IPS DF 19.7 (cell line): ENCODE results near the gene TNNT3.

Source experiments
- DNase-seq: peaks from one replicate; pipeline ENCODE4 v3.0.0-alpha.2; 2013; ENCODE audit warnings: low read depth, low spot score

Gene TNNT3

DNA sequence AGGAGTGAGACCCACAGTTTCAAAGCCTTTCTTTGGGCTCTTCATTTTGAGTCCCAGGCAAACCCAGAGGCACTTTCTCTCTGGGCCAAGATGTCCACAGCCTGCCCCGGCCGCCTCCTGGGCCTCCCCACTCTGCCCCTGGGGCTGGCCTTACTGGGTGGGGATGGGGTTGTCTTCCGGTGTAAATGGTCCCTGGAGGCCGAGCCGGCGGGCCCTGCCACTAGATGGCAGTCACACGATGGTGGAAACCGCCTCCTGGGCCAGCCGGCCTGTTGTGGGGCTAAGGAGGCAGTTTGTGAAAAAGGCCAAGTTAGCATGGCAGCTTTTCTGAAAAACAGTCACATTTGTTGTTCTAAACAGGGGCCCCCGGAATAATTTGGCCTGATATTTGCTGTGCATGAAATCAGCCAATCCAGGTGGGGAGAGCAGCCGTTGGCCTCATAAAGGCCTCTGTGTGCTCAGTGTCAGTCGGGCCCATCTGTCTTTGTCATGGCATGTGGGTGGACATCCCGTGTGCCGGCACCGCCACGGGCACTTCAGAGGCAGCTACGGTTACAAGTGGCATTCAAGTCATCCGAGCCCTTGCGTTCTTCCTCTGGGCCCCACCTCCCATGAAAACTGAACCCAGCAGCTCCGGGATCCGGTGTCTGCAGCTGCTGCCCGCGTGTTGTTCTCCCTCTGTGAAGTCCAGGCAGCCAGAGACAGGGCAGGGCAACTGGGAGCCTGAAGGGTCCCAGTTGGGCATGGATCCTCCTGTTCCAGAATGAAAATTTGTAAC is 34.2 kb downstream of the TNNT3 start:
- no peak for DNase-seq

DNA sequence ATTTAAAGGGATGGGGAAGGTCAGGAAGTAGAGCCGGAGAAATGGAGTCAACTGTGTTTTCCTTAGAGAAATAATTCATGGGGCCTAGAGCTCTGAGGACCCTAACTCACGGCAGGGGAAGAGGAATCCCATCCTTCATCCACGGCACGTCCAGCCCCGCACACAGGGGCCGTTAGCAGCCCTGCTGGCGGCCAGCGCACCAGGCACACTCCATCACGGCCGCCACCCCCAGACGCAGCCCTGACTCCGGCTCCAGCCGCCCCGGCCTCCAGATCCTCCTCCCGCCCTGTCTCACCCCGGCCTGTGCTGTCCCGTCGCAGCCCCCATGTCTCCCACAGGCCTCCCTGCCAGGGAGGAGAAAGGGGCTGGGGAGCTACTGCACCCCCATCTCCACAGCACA is 38.9 kb downstream of the TNNT3 start:
- no peak for DNase-seq

DNA sequence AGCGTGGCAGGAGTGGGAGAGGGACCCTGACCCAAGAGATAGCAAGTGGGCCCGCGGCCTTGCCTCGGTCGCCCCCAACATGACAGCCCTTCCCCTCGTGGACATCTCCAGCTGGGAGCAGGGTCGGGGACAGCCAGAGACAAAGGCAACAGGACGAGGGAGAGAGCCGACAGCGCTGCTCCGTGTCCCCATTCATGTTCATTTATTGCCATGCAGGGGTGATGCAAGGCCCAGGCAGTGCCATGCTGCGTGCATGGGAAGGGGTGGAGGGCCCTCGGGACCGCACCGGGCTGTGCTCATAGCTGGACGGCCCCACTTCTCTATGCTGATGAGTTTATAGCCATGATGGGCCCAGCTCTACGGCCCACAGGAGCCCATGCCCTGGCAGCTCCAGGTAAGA is 40.3 kb downstream of the TNNT3 start:
- DNase-seq, result no peak

DNA sequence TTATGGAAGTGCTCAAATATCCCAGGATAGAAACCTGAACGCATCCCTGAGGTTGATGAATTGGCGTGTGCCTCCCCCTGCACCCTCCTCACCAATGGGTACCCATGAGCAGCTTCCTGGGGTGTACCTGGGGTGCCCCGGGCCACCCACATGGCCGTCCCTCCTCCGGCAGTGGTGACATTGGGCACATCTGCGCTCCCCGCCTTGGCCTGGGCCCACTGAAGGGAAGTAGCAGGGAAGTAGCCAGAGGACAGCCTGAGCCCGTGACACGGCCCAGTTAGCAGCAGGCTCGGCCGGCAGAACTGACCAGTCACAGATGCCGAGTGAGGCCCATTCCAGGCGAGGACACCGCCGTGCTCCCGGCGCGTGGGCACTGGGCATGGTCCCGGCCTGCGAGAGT is 44.4 kb downstream of the TNNT3 start:
- no peak for DNase-seq

DNA sequence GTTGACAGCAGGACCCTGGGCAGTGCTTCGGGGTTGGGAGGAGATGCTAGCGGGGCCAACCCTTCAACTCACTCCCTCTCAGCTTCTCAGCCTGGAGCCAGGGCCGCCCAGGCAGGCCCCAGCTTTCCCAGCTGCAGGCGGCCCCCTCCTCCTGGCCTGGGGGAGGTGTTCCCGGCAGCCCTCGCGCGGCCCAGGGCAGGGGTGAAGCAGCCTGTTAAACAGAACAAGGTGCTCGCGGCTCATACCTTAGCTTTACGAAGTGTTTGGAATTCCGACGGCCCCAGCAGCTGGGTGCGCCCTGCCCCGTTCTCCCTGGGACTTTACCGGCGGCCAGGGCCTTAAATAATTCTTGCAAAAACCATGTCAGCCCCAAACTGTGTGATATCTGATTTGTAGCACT is 44.8 kb downstream of the TNNT3 start:
- DNase-seq, result no peak

DNA sequence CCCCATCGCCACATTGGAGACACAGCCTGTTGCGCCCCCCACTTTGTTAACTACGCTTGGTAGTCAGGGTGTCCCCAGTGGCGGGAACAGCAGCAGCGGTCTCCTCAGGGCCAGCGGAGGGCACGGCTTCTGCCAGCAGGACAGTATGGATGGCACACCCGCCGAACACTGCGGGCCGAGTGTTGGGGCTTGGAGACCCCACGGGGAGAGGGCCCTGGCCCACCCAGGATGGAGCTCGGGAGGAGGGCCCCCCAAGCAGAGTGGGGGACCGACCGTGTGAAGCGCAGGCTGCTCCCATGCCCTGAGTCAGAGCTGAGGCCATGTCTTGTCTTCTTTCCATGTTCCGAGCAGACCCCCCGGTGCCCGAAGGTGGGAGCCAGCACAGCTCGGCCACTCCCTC is 45.5 kb downstream of the TNNT3 start:
- no peak for DNase-seq

DNA sequence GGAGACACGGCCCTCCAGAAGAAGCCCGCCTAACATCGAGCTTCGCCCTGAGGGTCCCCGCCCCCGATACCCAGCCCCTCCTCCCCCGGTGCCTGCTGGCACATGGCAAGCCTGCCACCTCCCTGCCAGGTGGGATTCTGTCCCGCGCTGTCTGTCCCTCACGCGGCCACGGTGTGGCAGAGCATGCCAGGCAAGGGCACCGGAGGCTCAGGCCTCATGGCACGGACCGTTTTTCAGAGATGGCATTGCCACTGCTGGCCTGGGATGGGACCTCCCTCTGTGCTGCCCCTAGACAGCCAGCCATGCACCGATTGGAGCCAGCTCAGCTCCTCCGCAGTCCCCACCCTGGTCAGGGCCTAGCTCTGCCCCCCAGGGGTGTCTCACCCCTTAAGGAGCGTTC is 47.0 kb downstream of the TNNT3 start:
- DNase-seq, result no peak

DNA sequence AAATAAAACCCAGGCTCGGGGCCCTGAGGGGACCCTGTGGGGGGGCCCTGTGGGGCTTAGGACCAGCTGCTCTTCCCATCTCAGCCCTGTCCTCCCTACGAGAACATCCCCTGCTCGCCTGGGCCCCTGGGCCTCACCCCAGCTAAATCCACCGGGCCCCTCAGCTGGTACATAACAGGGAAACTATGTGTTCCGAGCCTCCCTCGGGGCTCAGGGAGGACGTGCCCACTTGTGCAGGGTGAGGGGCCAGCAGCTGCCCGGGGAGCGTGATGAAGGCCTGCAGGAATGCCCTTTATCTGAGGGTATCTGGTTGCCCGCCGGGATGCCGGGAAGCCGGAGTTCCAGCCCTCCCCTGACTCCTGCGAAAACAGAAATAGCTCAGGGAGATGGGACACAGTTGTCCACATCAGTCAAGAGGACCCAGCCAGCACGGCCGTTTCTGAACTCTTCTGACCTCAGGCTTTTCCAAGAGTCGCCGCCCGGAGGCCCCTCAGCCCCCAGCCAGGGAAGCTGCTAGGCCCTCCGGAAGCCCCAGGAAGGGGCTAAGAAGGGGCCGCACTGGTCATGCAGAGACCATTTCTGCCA is 48.2 kb downstream of the TNNT3 start:
- no peak for DNase-seq

DNA sequence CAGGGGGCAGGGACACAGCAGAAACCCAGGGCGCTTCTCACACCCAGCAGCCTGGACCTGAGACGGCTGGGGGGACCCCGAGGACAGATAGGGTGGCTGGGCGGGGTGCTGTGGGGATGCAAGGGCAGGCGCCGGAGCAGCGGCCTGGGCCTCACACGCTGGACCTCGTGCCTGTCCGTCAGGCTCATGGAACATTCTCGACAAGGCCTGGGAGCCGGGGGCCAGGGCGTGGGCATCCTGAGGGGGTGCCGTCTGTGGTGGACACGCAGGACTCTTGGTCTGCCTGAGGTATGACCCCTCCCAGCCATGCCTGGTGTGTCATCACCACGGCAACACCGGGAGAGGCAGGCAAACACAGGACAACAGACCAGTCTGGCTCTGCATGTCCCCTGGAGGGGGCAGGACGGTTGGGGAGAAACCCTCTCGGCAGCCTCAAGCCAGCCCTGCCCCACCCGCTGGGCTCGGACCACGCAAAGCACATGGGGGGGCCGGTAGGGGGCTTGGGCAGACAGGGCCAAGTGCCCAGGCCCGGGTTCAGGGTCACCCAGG is 49.0 kb downstream of the TNNT3 start:
- no peak for DNase-seq

DNA sequence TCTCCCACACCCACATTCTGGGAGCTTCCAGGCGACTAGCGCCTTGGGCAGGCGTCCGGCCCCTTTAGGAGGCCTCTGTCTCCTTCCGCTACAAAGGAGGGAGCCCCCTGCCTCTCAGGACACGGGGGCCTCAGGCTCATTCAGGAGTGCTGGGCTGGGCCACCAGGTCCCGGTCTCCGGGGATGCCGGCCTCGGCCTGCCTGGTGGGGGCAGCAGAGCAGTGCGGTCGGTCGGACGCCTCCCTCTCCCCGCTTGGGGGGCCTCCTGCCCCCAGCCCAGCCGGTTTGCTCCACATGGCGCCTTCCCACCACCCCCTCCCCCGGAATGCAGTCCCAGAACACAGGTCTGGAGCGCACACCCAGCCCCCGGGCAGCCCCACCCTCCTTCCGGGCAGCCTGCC is 49.5 kb downstream of the TNNT3 start:
- no peak for DNase-seq

DNA sequence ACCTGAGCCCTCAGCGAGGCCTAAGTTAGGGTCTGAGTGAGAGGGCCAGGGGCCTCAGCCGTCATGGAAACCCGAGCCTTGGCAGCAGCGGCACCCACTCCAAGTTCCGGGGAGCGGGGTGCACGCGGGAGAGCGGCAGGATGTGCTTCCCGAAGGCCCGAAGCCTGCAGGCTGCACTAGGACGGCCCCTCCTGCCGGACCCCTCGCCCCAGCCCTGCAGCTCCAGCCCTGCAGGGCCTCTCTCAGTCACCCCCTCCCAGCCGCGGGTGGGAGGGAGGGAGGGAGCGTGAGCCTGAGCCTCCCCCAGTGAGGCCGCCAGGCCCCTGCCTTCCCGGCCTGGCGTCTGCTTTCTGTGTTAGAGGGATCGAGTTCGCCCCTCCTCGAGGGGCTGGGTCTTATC is 50.3 kb downstream of the TNNT3 start:
- DNase-seq, result no peak

DNA sequence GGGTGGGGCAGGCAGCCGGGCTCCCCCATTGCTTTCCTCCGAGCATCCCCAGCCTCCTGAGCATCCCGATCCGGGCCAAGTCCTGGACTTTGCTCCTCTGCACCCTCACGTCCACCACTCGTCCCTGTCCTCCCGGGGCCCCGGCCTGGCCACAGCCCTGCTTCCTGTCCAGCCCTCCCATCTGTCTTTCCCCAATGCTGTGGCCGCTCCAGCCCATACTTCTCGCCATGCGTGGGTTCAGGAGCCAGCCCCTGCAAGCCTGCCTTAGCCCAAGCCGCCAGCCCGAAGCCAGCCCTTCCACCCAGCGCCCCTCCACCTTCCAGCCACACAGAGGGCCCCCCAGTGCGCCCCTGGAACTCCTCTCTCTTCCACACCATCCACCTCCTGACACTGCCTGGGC is 51.5 kb downstream of the TNNT3 start:
- no peak for DNase-seq

DNA sequence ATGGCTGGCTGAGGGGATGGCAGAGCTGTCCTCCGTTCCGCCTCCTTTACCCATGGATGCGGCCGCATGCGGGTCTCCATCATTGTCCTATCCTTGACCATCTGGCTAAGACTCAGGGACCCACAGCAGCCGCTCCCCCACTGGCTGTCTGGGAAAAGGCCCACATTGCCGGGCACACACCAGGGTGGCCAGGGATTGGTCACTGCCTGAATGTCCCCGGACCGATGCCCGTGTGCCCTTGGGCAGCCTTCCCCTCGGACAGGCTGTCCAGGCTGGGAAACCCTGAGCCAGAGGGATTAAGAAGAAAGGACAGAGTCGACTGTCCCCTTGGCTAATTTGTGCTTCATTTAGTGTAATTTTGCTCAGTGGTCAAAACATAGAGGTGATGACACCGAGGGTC is 55.7 kb downstream of the TNNT3 start:
- DNase-seq, result no peak

DNA sequence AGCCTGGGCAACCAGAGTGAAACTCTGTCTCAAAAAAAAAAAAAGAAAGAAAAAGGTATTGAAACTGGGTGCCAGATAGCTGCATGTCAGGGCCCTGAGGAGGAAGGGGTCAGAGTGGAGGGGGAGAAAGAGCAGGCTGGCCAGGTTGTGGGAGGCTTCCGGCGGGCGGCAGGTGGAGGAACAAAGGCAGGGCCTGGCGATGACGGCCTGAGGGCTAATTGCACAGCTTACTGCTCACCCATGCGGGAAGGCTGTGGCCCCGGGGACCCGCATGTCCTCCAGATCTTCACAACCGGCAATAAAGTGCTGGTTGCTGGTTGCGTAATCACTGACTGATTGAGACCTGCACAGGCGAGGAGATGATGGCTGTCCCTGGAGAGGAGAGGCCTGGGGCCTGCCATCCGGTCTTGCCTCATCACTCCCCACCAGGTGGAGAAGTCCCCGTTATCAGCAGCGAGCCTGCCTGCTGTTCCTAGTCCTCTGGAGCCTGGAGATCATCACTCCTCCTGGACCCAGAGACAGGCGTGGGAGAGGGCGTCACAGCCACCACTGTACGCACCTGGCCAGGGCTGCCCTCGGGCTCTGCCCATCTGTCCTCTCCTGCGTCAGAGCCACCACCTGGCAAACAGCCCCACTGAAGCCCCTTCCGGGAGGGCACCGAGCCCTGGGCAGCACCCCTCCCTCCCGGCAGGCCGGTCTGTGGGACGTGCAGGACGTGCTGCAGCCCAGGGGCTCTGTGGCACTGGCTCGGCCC is 59.4 kb downstream of the TNNT3 start:
- DNase-seq, result no peak

DNA sequence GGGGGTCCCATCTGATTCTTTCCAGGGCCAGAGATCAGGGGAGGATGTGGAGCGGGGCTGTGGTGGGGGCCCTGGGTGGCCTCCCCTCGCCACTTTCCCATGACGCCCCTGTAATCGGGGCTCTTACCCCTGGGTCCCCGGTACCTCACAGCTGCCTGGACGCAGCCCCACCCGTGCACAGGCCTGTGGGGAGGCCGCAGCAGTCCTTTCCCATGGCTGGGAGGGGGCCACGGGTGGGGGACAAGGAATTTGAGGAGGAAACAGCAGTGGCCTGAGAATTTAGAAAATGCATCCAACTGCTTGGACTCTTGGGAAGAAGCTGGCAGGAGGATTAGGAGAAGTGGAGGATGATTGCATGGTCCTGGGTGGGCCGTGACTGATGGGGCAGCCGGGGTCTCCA is 60.1 kb downstream of the TNNT3 start:
- DNase-seq, result no peak

DNA sequence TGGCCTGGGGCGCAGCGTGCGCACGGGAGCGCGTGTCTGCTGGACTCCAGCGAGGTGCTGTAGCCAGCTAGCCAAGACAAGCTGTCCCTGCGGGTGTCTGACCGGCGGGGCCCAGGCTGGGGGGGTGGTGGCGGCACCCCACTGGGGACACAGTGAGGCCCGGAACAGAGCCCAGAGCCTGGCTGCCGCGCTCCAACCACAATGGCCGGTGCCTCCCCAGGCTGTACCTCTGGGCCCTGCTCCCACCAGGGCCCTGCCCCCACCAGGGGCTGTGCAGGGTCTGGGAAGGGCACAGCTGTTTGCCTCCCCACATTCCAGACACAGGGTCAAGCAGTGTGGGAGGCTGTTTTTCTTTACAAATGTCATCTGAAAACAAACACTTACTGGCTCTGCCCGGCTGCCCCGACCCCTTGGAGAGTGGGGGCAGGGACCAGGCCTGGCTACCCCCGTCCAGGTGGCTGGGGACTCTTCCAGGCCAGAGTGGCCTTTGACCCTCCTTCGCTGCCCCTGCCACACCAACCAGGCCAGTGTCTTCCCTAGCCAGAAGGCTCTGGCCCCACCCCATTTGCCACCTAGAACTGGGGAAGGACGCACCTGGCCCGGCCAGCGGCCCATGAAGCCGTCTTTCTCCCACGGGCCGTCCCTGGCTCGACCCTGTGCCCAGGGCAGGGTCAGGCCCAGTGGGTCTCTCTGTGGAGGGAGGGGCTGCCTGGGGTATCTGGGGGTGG is 63.5 kb downstream of the TNNT3 start:
- DNase-seq, result no peak

DNA sequence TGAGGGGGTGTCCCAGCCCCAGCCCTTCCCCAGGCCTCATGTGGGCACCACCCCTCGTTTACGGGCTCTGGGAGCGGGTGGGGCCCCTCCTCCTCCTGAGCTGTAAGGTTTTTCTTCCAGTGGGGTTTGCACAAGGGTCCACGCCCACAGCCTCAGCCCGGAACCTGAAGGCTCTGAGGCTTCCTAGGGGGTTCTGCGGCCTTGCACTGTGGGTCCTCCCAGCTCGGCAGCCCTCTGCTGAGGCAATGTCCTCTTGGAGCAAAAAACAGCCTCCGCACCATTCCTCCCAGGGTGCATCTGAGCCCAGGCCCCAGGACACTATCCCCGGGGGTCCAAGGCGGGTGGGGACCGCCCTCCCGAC is 64.1 kb downstream of the TNNT3 start:
- no peak for DNase-seq

DNA sequence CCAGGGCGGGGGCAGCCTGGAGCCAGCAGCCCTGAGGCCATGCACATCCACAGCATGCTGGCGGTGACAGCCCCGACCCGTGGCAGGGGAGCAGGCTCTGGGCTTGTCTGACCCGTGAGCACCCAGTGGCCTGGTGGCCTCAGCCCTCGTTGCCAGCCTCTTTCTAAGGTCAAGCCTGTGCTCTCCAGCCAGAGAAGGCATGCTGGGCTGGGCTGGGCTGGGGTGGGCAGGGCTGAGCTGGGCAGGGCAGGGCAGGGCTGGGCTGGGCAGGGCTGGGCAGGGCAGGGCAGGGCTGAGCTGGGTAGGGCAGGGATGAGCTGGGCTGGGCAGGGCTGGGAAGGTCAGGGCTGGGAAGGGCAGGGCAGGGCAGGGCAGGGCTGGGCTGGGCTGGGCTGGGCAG is 67.5 kb downstream of the TNNT3 start:
- DNase-seq, result no peak

DNA sequence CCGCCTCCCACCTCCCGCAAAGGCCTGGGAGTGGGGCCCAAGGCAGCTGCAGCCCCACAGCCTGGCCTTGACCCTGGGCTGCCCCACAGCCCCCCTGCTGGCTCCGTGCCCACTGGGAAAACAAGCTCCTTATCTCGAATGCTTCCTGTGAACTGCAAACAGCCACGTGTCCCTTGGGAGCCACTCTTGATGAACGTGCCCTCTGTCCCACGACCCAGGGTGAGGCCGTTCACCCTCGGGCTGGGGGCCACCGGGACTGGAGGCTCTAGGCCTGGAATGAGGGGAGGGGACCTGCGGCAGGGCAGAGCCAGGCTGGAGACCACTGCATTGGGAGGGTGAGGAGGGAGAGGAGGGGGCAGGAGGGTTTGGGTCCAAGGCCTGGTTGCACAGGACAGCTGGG is 68.7 kb downstream of the TNNT3 start:
- no peak for DNase-seq
